ENCODE measurements around the gene GREB1. TPM values are rescaled to one million over a fixed set of nuclear protein-coding genes. Genes with fewer than 3 reads are reported as not detected.

Gene GREB1
- total and polyA plus RNA-seq, 2 of the 13 experiments (the other 11 are each of a cell fraction or from before 2014, with no cell fraction given), result 31.3 to 61.2 TPM

DNA sequence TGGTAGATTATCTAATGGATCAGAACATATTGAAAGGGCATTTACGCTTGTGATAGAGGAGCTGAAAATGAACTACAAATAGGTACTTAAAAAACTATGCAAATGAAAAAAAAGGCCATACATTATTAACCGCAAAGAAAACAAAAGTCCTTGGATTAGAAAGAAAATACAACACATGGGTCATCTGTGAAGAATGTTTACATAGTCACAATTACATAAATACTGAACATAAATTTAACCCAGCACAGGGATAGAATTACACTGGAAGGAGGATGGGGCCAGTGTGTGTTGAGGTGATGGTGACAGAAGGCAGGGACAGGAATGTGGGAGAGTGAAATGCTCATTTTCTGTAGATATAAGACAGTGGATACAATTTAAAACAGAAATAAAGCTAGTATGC lies 129.6 kb downstream of the GREB1 start:
- in situ Hi-C loops (cut with HindIII; ENCODE audit: extremely low pct_ligation_motif_present, low pct_unique_long_range_greater_than_20kb), result no loop called here
- H3K27ac ChIP-seq (ENCODE audit: extremely low read length, insufficient read depth, low read length), result no peak overlapping the region
- H3K27me3 ChIP-seq (ENCODE audit: control insufficient read depth in 1 of 2, insufficient read depth in 2 of 2, low read length in 2 of 2), result peaks cover 13 to 63% of the 10 kb centered on the region in 2 experiments; a peak in 4 of 5 replicates
- H3K9ac ChIP-seq (ENCODE audit: insufficient read depth, low read depth, low read length), result no peak overlapping the region
- BruUV-seq (replicated peaks), result no TSS peak
- TF ChIP-seq BRCA1 (CRISPR knock-in tag; IDR thresholded peaks at IDR 0.05) (no peak), ZNF232 (CRISPR knock-in tag; IDR thresholded peaks at IDR 0.05; ENCODE audit: borderline replicate concordance) (no peak), ZNF235 (CRISPR knock-in tag; IDR thresholded peaks at IDR 0.05; ENCODE audit: borderline replicate concordance) (no peak), ISX (CRISPR knock-in tag; conservative IDR thresholded peaks at IDR 0.05) (no peak), DMAP1 (CRISPR knock-in tag; IDR thresholded peaks at IDR 0.05) (no peak), SOX6 (IDR thresholded peaks at IDR 0.05) (no peak), SOX6 (CRISPR knock-in tag; IDR thresholded peaks at IDR 0.05) (no peak), ZNF660 (CRISPR knock-in tag; IDR thresholded peaks at IDR 0.05; ENCODE audit: borderline replicate concordance, low read depth) (no peak), ZKSCAN5 (CRISPR knock-in tag; IDR thresholded peaks at IDR 0.05) (no peak), POLR2AphosphoS5 (IDR thresholded peaks at IDR 0.05; ENCODE audit: low read depth, low read length) (no peak), CC2D1A (CRISPR knock-in tag; IDR thresholded peaks at IDR 0.05) (no peak), ZNF746 (CRISPR knock-in tag; IDR thresholded peaks at IDR 0.05) (no peak), ZNF720 (CRISPR knock-in tag; IDR thresholded peaks at IDR 0.05) (no peak), ZNF558 (CRISPR knock-in tag; IDR thresholded peaks at IDR 0.05; ENCODE audit: borderline replicate concordance) (no peak), ZFX (CRISPR knock-in tag; IDR thresholded peaks at IDR 0.05; ENCODE audit: low read depth) (no peak)
- TF ChIP-seq, protein P1, sequence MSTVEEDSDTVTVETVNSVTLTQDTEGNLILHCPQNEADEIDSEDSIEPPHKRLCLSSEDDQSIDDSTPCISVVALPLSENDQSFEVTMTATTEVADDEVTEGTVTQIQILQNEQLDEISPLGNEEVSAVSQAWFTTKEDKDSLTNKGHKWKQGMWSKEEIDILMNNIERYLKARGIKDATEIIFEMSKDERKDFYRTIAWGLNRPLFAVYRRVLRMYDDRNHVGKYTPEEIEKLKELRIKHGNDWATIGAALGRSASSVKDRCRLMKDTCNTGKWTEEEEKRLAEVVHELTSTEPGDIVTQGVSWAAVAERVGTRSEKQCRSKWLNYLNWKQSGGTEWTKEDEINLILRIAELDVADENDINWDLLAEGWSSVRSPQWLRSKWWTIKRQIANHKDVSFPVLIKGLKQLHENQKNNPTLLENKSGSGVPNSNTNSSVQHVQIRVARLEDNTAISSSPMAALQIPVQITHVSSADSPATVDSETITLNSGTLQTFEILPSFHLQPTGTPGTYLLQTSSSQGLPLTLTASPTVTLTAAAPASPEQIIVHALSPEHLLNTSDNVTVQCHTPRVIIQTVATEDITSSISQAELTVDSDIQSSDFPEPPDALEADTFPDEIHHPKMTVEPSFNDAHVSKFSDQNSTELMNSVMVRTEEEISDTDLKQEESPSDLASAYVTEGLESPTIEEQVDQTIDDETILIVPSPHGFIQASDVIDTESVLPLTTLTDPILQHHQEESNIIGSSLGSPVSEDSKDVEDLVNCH (CRISPR knock-in tag; IDR thresholded peaks at IDR 0.05), result no peak
- TF ChIP-seq, protein P2, sequence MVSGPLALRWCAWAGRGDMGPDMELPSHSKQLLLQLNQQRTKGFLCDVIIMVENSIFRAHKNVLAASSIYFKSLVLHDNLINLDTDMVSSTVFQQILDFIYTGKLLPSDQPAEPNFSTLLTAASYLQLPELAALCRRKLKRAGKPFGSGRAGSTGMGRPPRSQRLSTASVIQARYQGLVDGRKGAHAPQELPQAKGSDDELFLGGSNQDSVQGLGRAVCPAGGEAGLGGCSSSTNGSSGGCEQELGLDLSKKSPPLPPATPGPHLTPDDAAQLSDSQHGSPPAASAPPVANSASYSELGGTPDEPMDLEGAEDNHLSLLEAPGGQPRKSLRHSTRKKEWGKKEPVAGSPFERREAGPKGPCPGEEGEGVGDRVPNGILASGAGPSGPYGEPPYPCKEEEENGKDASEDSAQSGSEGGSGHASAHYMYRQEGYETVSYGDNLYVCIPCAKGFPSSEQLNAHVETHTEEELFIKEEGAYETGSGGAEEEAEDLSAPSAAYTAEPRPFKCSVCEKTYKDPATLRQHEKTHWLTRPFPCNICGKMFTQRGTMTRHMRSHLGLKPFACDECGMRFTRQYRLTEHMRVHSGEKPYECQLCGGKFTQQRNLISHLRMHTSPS (CRISPR knock-in tag; IDR thresholded peaks at IDR 0.05; ENCODE audit: low read depth), result no peak
- TF ChIP-seq, protein P3, sequence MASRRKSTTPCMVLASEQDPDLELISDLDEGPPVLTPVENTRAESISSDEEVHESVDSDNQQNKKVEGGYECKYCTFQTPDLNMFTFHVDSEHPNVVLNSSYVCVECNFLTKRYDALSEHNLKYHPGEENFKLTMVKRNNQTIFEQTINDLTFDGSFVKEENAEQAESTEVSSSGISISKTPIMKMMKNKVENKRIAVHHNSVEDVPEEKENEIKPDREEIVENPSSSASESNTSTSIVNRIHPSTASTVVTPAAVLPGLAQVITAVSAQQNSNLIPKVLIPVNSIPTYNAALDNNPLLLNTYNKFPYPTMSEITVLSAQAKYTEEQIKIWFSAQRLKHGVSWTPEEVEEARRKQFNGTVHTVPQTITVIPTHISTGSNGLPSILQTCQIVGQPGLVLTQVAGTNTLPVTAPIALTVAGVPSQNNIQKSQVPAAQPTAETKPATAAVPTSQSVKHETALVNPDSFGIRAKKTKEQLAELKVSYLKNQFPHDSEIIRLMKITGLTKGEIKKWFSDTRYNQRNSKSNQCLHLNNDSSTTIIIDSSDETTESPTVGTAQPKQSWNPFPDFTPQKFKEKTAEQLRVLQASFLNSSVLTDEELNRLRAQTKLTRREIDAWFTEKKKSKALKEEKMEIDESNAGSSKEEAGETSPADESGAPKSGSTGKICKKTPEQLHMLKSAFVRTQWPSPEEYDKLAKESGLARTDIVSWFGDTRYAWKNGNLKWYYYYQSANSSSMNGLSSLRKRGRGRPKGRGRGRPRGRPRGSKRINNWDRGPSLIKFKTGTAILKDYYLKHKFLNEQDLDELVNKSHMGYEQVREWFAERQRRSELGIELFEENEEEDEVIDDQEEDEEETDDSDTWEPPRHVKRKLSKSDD (CRISPR knock-in tag; IDR thresholded peaks at IDR 0.05; ENCODE audit: low read depth), result no peak
- no peaks in the 10 kb centered on the region for H3K4me1 ChIP-seq (ENCODE audit: insufficient read depth, low read length)
- 48% methylated on average over 2 of the region's 2 CpGs for WGBS (ENCODE audit: low lambda C conversion rate)
- ATAC-seq, result no peak
- no peak overlapping the region for H2AFZ ChIP-seq (ENCODE audit: low read length)
- ChIA-PET POLR2A (no interaction called here), CTCF (ENCODE audit: low intra/inter-chr PET ratio, low total read pairs) (no interaction called here)
- intact Hi-C loops (cut with micrococcal nuclease; ENCODE audit: unreplicated experiment), result no loop called here
- H4K20me1 ChIP-seq (ENCODE audit: insufficient read depth, low read length), result no peaks in the 10 kb centered on the region
- H3K4me3 ChIP-seq (replicated peaks in 1 of 3; ENCODE audit: insufficient read depth in 1 of 3, low read depth in 2 of 3, low read length in 3 of 3), result no peak overlapping the region
- H3K4me2 ChIP-seq (ENCODE audit: low read depth, low read length), result no peak overlapping the region
- peaks cover 8% of the 10 kb centered on the region for H3K9me3 ChIP-seq (ENCODE audit: low read length)
- DNase-seq (ENCODE audit: low spot score), result no peak
- FAIRE-seq, result no peak
- no peaks in the 10 kb centered on the region for H3K36me3 ChIP-seq (replicated peaks in 1 of 2; ENCODE audit: control insufficient read depth in 1 of 2, insufficient read depth in 2 of 2, low read length in 2 of 2)
- no peaks in the 10 kb centered on the region for H3K79me2 ChIP-seq (ENCODE audit: insufficient read depth, low read length)

Data from HepG2 (cell line).